T-helper 17 cell (primary cell): ENCODE data around the gene MTMR12. TPM values are rescaled to one million over a fixed set of nuclear protein-coding genes. Genes with fewer than 3 reads are reported as not detected.
A peak's percentile ranks its signal among the peaks of the same experiment; 100 is the strongest.

Experiments used
- ATAC-seq: fragments of 150-1000 bp; cut with Tn5 transposase; 2 replicates; pipeline ENCODE4 v1.10.0; 2021; ENCODE audit warnings: mild to moderate bottlenecking, moderate library complexity
- DNase-seq, 3 donors: peaks; one replicate each; pipeline versions ENCODE4 v3.0.0 to v3.0.0-alpha.2; 2020 to 2021
- H3K9me3 ChIP-seq: one replicate; pipeline ENCODE4 v1.7.0; 2013; ENCODE audit warnings: low read length, mild to moderate bottlenecking; ENCODE audit not compliant: control insufficient read depth, poor library complexity, severe bottlenecking
- H3K27ac Mint-ChIP-seq: one replicate; pipeline ENCODE4 v1.8.0; 2022; ENCODE audit warnings: mild to moderate bottlenecking, moderate library complexity, mixed read lengths
- H3K27me3 Mint-ChIP-seq: one replicate; pipeline ENCODE4 v1.8.0; 2022; ENCODE audit warnings: mixed read lengths
- H3K36me3 Mint-ChIP-seq: one replicate; pipeline ENCODE4 v1.8.0; 2022; ENCODE audit warnings: low read depth, mixed read lengths
- H3K4me1 Mint-ChIP-seq: one replicate; pipeline ENCODE4 v1.8.0; 2022; ENCODE audit warnings: mild to moderate bottlenecking, mixed read lengths
- H3K4me3 Mint-ChIP-seq: one replicate; pipeline ENCODE4 v1.8.0; 2022; ENCODE audit warnings: mild to moderate bottlenecking, moderate library complexity, mixed read lengths
- total RNA-seq, 4 donors: library from RNA in 2 of 4; stranded (reverse) in 2 of 4; gene quantifications; one replicate each; pipeline ENCODE4 v1.2.3 and lab custom pipeline; 2022 to 2026

Gene MTMR12
- total RNA-seq, 2 donors from 2014 or later = 20.6 to 29.4 TPM

DNA sequence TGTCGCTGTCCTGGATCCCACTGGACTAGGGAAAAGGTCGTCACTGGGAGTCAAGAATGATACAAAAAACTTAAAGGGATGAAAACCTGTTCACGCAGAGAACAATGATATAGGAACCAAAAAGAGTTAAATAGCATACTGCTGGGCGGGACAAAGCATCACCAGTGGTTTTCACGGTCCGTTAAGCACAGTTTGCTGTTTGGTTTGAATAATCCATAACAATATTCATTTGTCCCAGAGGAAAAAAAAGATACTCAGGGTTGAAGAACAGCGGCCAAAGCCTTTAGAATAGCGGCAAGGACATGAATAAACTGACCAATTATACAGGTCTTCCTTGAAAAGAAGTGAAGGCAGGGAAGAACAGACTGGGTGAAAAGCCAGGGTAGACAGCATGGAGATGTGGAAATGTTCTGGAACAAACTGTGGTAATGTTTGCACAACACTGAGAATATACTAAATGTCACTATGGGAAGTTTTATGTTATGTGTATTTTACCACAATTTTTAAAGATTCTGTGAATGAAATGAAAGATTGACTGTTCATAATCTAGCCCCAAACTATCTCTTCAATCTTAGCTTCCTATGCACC lies 60.8 kb downstream of the MTMR12 start:
- H3K4me1 Mint-ChIP-seq = peaks cover 3% of the 10 kb centered on the region
- DNase-seq (no peak), ATAC-seq (no peak)
- H3K27me3 Mint-ChIP-seq = no peaks in the 10 kb centered on the region
- no peak overlapping the region for H3K4me3 Mint-ChIP-seq
- no peak overlapping the region for H3K27ac Mint-ChIP-seq
- no peaks in the 10 kb centered on the region for H3K9me3 ChIP-seq
- peaks cover 18% of the 10 kb centered on the region for H3K36me3 Mint-ChIP-seq

DNA sequence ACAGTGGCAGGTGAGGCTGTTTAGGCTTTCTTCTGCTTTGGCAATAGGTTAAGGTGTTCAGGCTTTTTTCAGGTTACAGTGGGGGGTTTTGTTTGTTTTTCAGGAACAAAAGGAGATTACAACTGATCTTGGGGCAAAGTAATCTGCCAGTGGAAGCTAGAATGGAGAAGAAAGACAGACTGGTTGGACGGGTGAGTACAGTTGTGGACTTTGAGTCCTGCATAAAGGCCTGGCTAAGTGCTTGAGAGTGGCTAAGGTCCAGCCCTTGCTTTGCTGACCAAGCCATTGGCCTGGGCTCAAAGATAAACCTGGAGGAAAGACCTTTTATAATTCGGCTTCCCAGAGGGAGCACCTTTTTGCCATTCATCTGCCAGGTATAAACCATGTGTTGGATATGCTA lies 63.1 kb downstream of the MTMR12 start:
- Mint-ChIP-seq H3K4me1 (peaks cover 3% of the 10 kb centered on the region), H3K27ac (peak overlapping the region; percentile 67), H3K4me3 (no peak overlapping the region), H3K27me3 (no peaks in the 10 kb centered on the region), H3K36me3 (peaks cover 17% of the 10 kb centered on the region)
- ATAC-seq (no peak), DNase-seq (no peak)
- H3K9me3 ChIP-seq = no peaks in the 10 kb centered on the region

DNA sequence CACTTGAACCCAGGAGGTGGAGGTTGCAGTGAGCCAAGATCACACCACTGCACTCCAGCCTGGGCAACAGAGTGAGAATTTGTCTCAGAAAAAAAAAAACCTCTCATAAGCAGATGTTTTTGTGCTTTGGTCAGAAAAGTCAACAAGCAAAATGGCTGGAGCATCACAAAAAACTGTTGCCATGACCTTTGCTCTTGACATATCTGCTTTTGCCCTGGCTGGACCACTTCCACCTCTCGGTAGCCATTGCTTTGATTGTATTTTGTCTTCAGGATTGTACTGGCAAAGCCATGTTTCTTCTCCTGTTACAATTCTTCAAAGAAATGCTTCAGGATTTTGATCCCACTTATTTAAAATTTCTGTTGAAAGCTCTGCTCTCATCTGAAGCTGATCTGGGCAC lies 67.0 kb downstream of the MTMR12 start:
- no peak for ATAC-seq
- H3K4me1 Mint-ChIP-seq = peaks cover 3% of the 10 kb centered on the region
- no peak for DNase-seq
- H3K4me3 Mint-ChIP-seq = no peak overlapping the region
- no peaks in the 10 kb centered on the region for H3K27me3 Mint-ChIP-seq
- peaks cover 19% of the 10 kb centered on the region for H3K36me3 Mint-ChIP-seq
- no peak overlapping the region for H3K27ac Mint-ChIP-seq
- no peaks in the 10 kb centered on the region for H3K9me3 ChIP-seq

DNA sequence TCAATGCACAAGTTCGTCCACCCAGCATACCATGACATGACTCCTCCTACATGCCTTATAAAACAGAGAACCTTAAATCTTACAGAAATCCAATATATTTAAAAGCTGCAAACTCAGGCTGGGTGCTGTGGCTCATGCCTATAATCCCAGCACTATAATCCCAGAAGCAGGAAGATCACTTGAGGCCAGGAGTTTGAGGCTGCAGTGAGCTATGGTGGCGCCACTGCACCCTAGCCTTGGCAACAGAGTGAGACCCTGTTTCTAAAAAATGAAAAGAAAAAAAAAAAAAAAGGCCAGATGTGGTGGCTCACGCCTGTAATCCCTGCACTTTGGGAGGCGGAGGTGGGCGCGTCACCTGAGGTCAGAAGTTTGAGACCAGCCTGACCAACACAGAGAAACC lies 68.7 kb downstream of the MTMR12 start:
- Mint-ChIP-seq H3K36me3 (peaks cover 18% of the 10 kb centered on the region), H3K27ac (peak overlapping the region; percentile 27), H3K27me3 (no peaks in the 10 kb centered on the region), H3K4me3 (no peak overlapping the region), H3K4me1 (peaks cover 5% of the 10 kb centered on the region)
- DNase-seq (no peak), ATAC-seq (no peak)
- no peaks in the 10 kb centered on the region for H3K9me3 ChIP-seq

DNA sequence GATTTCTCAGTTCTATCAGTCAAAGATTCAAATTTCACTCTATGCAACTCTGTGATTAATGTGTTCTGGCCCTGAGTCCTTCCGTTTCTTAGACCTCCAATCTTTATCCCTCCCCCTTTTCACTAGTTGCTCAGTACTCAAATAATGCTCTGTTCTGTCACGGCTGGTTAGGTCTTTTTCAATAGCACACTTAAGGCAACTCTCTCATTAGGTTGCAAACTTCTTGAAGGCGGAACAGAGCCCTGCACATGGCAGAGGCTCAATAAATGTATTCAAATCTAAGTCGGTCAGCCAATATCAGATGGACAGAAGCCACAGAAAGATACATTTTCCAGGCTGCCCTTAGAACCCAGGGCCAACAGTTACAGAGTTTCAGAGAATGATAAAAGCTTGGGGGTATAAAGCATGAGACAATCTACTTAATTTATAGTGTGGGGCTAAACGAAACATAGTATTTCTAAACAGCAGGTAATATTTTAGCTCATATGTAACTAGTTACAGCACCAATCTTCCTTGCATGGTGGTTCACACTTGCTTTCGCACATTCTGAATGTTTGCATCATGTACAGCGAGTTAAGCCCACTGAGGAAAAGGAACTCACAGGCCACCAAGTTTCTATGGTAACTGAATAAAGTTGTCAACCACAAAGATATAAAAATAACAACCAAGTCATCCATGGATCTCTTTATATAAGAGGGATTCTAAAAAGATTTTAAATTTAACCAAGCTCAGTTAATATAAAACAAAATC lies 71.5 kb downstream of the MTMR12 start:
- H3K27ac Mint-ChIP-seq = no peak overlapping the region
- no peaks in the 10 kb centered on the region for H3K9me3 ChIP-seq
- H3K36me3 Mint-ChIP-seq = peaks cover 13% of the 10 kb centered on the region
- ATAC-seq (no peak), DNase-seq (no peak)
- H3K4me1 Mint-ChIP-seq = peaks cover 5% of the 10 kb centered on the region
- no peak overlapping the region for H3K4me3 Mint-ChIP-seq
- no peaks in the 10 kb centered on the region for H3K27me3 Mint-ChIP-seq

DNA sequence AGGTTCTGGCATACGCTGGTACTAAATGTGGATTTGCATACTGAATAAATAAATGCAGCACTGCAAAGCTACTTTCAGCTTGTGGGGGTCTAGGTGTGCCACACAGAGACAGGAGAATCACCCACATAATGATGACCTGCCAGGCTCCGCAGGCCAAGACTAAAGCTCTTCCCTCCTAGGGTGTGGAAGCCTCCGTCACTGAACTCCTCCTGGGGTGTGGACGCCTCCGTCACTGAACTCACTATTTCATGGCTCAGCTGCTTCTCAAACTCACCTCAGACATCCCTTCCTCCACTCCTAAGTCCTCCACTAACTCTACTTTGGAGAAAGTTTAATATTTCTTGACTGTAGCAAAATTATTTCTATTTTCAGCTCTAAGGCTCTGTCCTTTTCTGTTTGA lies 73.4 kb downstream of the MTMR12 start:
- Mint-ChIP-seq H3K4me1 (peaks cover 5% of the 10 kb centered on the region), H3K36me3 (peaks cover 13% of the 10 kb centered on the region), H3K4me3 (no peak overlapping the region), H3K27me3 (no peaks in the 10 kb centered on the region), H3K27ac (no peak overlapping the region)
- ATAC-seq (no peak), DNase-seq (no peak)
- no peaks in the 10 kb centered on the region for H3K9me3 ChIP-seq

DNA sequence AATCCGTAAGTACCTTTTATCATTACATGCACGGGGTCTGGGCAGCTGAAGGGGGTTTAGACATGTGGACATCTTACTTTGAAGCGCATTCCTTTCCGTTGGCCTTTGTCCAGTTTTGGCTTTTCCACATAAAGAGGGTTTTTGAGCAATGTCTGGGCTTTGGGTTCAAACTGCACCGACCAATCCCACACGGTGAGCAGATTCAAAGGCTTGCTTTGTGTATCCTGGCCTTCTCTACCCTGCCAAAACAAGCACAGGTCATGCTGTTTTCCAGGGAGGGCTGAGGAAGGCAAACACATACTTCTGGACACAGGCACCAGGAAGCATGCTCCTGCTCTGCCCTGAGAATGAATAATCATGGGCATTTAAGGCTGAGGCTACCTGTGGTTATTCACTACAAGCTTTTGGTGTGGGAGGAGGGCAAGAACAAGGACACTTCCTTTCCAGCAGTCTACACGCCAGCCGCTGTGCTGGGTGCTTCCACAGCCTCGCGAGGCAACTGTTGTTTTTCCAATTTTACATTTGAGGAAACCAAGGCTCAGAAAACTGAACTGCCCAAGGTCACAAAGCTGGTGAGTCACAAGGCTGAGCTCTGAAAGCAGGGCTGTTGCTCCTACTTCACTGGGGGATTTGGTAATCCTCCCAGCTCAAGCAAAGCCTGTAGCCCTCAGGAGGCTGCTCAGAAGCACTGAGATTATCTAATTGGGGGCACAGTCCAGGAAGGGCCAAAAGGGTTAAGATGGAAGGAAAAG lies 78.9 kb downstream of the MTMR12 start:
- H3K36me3 Mint-ChIP-seq = peaks cover 3% of the 10 kb centered on the region
- no peak for ATAC-seq
- H3K4me1 Mint-ChIP-seq = peaks cover 6% of the 10 kb centered on the region
- no peak overlapping the region for H3K4me3 Mint-ChIP-seq
- no peaks in the 10 kb centered on the region for H3K9me3 ChIP-seq
- H3K27me3 Mint-ChIP-seq = no peaks in the 10 kb centered on the region
- no peak overlapping the region for H3K27ac Mint-ChIP-seq
- no peak for DNase-seq

DNA sequence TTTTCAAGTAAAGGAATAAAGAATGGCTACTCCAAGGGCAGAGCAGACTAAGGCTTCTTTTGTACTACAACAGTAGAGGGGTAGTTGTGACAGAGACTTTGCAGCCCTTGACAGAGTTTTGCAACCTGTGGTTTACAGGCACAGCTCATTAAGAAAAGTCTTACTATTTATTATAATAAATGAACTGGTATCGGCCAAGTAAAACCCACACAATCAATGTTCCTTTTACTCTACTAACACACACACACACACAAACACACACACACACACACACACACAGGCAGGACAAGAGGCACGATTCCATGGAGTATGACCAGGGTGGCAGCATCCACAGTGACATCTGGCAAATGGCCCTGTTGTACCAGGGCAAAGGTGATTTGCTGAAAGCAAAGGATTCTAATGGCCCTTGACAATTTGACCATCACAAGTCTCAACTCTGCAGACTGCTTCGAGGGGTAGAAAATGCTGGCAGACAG lies 79.5 kb downstream of the MTMR12 start:
- ATAC-seq = no peak
- DNase-seq = no peak
- no peaks in the 10 kb centered on the region for H3K9me3 ChIP-seq
- Mint-ChIP-seq H3K27me3 (no peaks in the 10 kb centered on the region), H3K36me3 (peaks cover 3% of the 10 kb centered on the region), H3K4me3 (no peak overlapping the region), H3K27ac (no peak overlapping the region), H3K4me1 (peaks cover 6% of the 10 kb centered on the region)

DNA sequence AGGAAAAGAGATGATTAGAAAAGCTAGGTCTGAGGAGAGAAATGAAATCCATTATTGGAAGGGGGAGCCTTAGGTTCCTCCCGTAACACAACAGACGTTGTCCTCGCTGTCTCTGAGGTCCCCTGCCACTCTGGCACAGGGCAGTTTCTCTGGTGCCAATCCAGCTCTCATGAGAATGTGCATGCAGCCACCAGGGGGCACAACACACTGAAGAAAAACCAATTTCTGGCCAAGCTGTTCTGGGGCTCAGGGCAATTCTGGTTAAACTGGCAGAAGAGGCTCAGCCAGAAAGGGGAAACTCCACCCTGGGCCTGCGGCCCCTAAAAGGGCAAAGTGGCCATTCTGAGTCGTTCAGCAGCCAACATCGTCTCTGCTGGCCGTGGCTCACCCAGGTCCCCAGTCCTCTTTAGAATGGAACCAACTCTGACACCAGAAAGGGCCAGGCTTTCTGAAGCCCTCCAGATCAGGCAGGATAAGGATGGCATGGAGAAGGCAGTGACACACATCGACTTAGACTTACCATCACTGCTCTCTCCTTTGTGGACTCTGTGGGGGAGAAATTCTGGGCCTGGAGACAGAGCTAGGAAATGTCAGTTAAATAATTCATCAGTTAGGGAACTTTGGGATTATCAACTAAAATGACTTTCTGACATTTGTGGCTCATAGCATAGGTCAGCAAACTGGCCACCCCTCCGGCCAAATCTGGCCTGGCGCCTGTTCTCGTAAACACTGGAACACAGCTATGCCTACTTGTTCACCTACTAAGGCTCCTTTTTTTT lies 80.1 kb downstream of the MTMR12 start:
- DNase-seq = peak; percentile 47 to 64 (median 49)
- no peaks in the 10 kb centered on the region for H3K9me3 ChIP-seq
- Mint-ChIP-seq H3K27me3 (no peaks in the 10 kb centered on the region), H3K4me3 (peak overlapping the region; percentile 21), H3K36me3 (peaks cover 3% of the 10 kb centered on the region), H3K4me1 (peaks cover 6% of the 10 kb centered on the region), H3K27ac (peak overlapping the region; percentile 76)
- peak; percentile 93 for ATAC-seq

DNA sequence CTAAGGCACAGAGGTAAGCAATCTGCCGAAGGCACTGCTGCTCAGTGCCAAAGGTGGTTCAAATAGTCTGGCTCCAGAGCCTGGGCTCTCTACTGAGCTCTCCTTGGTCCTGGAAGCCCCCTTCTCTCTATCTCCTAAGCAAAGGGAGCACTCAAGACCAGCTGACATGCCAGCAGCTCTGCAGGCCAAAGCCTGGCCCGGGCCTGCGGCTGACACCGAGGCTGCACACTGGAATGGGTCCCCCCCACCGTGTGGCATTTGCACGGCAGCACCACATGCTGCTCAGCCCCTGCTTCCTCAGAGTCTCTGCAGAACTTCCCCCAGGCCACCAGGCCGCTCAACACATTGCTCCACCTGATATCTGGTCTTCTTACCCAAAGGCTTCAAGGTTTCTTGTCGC lies 80.8 kb downstream of the MTMR12 start:
- H3K4me1 Mint-ChIP-seq = peaks cover 6% of the 10 kb centered on the region
- no peaks in the 10 kb centered on the region for H3K9me3 ChIP-seq
- H3K27ac Mint-ChIP-seq = peak overlapping the region; percentile 76
- no peaks in the 10 kb centered on the region for H3K27me3 Mint-ChIP-seq
- peak overlapping the region; percentile 21 for H3K4me3 Mint-ChIP-seq
- peak; percentile 14 for ATAC-seq
- DNase-seq = no peak
- peaks cover 3% of the 10 kb centered on the region for H3K36me3 Mint-ChIP-seq

DNA sequence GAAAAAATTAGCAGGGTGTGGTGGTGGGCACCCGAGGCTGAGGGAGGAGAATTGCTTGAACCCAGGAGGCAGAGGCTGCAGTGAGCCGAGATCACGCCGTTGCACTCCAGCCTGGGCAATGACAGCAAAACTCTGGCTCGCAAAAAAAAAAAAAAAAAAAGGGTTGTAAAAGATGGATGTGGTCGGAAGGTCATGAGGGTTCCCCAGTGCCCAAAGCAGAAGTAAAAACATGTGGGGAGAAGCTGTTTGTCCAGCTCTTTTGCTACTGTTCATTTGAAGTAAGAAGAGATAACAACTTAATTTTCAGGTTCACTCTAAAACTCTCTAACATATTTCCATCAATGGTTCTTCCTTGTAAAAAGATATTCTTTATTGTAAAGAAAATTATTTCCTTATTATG lies 81.5 kb downstream of the MTMR12 start:
- H3K27ac Mint-ChIP-seq = no peak overlapping the region
- no peak for DNase-seq
- H3K36me3 Mint-ChIP-seq = peaks cover 2% of the 10 kb centered on the region
- ATAC-seq = no peak
- no peak overlapping the region for H3K4me3 Mint-ChIP-seq
- no peaks in the 10 kb centered on the region for H3K27me3 Mint-ChIP-seq
- no peaks in the 10 kb centered on the region for H3K9me3 ChIP-seq
- peaks cover 6% of the 10 kb centered on the region for H3K4me1 Mint-ChIP-seq

DNA sequence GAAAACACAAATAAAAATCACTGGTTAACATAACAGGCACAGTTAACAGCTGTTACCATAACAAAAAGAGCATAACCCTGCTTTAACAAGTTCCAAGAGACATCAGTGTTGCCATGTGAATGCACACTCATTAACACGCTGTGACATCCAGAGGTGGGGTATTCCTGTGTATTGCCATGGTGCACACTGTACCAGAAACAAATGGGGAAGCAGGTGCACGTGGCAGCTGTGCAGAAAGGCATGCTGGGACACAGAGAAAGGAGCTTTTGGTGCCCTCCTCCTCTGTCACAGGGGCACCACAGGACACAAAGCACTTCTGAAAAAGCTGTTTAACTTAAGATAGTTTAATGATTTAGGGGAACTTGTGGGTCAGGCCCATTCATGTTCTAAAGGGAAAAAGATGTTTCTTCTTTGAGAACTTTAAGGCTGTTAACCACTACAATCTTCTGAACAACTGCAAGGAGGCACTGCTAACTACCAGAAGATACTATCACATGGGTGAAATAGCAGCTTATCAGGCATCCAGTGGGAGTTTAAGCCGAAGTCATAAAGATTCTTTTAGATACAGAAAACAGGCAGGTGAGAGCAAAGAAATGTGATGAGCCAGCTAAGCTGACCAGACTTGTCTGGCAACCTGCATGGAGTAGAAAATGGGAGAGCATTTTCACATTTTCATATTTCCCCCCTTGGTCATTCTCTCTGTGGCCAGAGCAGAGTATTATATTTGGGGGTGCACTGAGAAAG lies 82.2 kb downstream of the MTMR12 start:
- Mint-ChIP-seq H3K36me3 (peaks cover 2% of the 10 kb centered on the region), H3K4me1 (peaks cover 6% of the 10 kb centered on the region), H3K4me3 (no peak overlapping the region), H3K27ac (peak overlapping the region; percentile 32), H3K27me3 (no peaks in the 10 kb centered on the region)
- ATAC-seq (no peak), DNase-seq (no peak)
- H3K9me3 ChIP-seq = no peaks in the 10 kb centered on the region
